Measurements from ENCODE around the gene COL23A1.
"Not testable (repeated sequence)": the region's sequence is repeated elsewhere in the genome, so short reads cannot be mapped to it uniquely, and the experiment has no call there.

Gene COL23A1

GRCh38 chr5:178314961-178315820 is 275.0 kb downstream of the COL23A1 start:
- DNase-seq: no peak

- no peak for DNase-seq
Observed at GRCh38 chr5:178314061-178314660, 276.0 kb downstream of the COL23A1 start.

GRCh38 chr5:178313316-178313715 is 276.9 kb downstream of the COL23A1 start:
- no peak for DNase-seq

GRCh38 chr5:178312880-178313282 is 277.3 kb downstream of the COL23A1 start:
- no peak for DNase-seq

GRCh38 chr5:178310130-178310865 is 279.9 kb downstream of the COL23A1 start:
- DNase-seq: no peak

GRCh38 chr5:178309271-178310013 is 280.8 kb downstream of the COL23A1 start:
- no peak for DNase-seq

- DNase-seq: no peak
Observed at GRCh38 chr5:178308541-178309092, 281.6 kb downstream of the COL23A1 start.

- no peak for DNase-seq
Observed at GRCh38 chr5:178307267-178308045, 282.7 kb downstream of the COL23A1 start.

- DNase-seq: no peak
Observed at GRCh38 chr5:178306430-178307225, 283.6 kb downstream of the COL23A1 start.

GRCh38 chr5:178305801-178306200 is 284.4 kb downstream of the COL23A1 start:
- DNase-seq: no peak

GRCh38 chr5:178304761-178305645 is 285.2 kb downstream of the COL23A1 start:
- DNase-seq: no peak

GRCh38 chr5:178304016-178304415 is 286.2 kb downstream of the COL23A1 start:
- DNase-seq: no peak

- DNase-seq: not testable (repeated sequence)
Observed at GRCh38 chr5:178302321-178302720, 287.9 kb downstream of the COL23A1 start.

- no peak for DNase-seq
Observed at GRCh38 chr5:178301641-178302040, 288.6 kb downstream of the COL23A1 start.

GRCh38 chr5:178298283-178298807 is 291.8 kb downstream of the COL23A1 start:
- DNase-seq: no peak

GRCh38 chr5:178297751-178298150 is 292.4 kb downstream of the COL23A1 start:
- DNase-seq: no peak

- no peak for DNase-seq
Observed at GRCh38 chr5:178296066-178296465, 294.1 kb downstream of the COL23A1 start.

- DNase-seq: no peak
Observed at GRCh38 chr5:178295589-178295988, 294.6 kb downstream of the COL23A1 start.

- DNase-seq: no peak
Observed at GRCh38 chr5:178293815-178294214, 296.4 kb downstream of the COL23A1 start.

GRCh38 chr5:178293400-178293799 is 296.8 kb downstream of the COL23A1 start:
- no peak for DNase-seq
